Liver (tissue), 9 donors: ENCODE measurements around the gene PSMC6. TPM values are rescaled to one million over a fixed set of nuclear protein-coding genes. Genes with fewer than 3 reads are reported as not detected.

Experiments
- DNase-seq: peaks from one replicate; pipeline ENCODE4 v3.0.0-alpha.2; 2017; ENCODE audit warnings: low spot score
- H3K27ac ChIP-seq, 2 donors: one replicate each; pipeline ENCODE4 v1.7.0; 2013; ENCODE audit warnings: inconsistent platforms in 2 of 2, low read length in 2 of 2, control low read depth in 1 of 2, low read depth in 1 of 2, mild to moderate bottlenecking in 1 of 2
- H3K27me3 ChIP-seq, 4 donors: one replicate each; pipeline versions ENCODE4 v1.6.1 to v1.7.0; 2013; ENCODE audit warnings: low read length in 3 of 4, inconsistent platforms in 1 of 4, mild to moderate bottlenecking in 1 of 4, moderate library complexity in 1 of 4; ENCODE audit not compliant: control insufficient read depth in 4 of 4, insufficient read depth in 4 of 4
- H3K36me3 ChIP-seq, 4 donors: one replicate each; pipeline versions ENCODE4 v1.6.1 to v1.7.0; 2013; ENCODE audit warnings: low read length in 3 of 4, mild to moderate bottlenecking in 3 of 4, low read depth in 1 of 4, moderate library complexity in 1 of 4; ENCODE audit not compliant: control insufficient read depth in 4 of 4, insufficient read depth in 3 of 4
- H3K4me1 ChIP-seq, 4 donors: one replicate each; pipeline versions ENCODE4 v1.6.1 to v1.7.0; 2013; ENCODE audit warnings: low read length in 3 of 4, mild to moderate bottlenecking in 3 of 4, moderate library complexity in 1 of 4; ENCODE audit not compliant: control insufficient read depth in 4 of 4, insufficient read depth in 4 of 4
- H3K4me3 ChIP-seq, 3 donors: one replicate each; pipeline versions ENCODE4 v1.6.1 to v1.7.0; 2013; ENCODE audit warnings: low read length in 3 of 3, control low read depth in 1 of 3, low read depth in 1 of 3, mild to moderate bottlenecking in 1 of 3
- H3K9ac ChIP-seq, 2 donors: one replicate each; pipeline ENCODE4 v1.7.0; 2013; ENCODE audit warnings: low read length in 2 of 2, mild to moderate bottlenecking in 2 of 2, moderate library complexity in 2 of 2, control low read depth in 1 of 2, low read depth in 1 of 2
- H3K9me3 ChIP-seq, 4 donors: one replicate each; pipeline versions ENCODE4 v1.6.1 to v1.7.0; 2013; ENCODE audit warnings: low read length in 3 of 4; ENCODE audit not compliant: control insufficient read depth in 4 of 4
- CTCF ChIP-seq: fragments of 150-350 bp; IDR thresholded peaks from 2 replicates; pipeline ENCODE4 v1.5.1; 2017; ENCODE audit warnings: improper control_type of control experiment, low read depth, low read length; ENCODE audit not compliant: missing input control
- EGR1 ChIP-seq, 2 donors: IDR thresholded peaks; 2 replicates each; pipeline ENCODE4 v1.6.1; 2016 to 2018; ENCODE audit warnings: antibody characterized with exemption in 2 of 2, low read depth in 2 of 2
- FOXA1 ChIP-seq: IDR thresholded peaks from 2 replicates; pipeline ENCODE4 v1.6.1; 2016; ENCODE audit warnings: antibody characterized with exemption
- FOXA2 ChIP-seq: IDR thresholded peaks from 2 replicates; pipeline ENCODE4 v1.6.1; 2016; ENCODE audit warnings: antibody characterized with exemption
- GABPA ChIP-seq, 2 donors: IDR thresholded peaks in 1 of 2; conservative IDR thresholded peaks in 1 of 2; 2 replicates each; pipeline ENCODE4 v1.6.1; 2016; ENCODE audit warnings: antibody characterized with exemption in 2 of 2, mild to moderate bottlenecking in 1 of 2, moderate library complexity in 1 of 2
- HNF4A ChIP-seq, 2 donors: conservative IDR thresholded peaks; 2 replicates each; pipeline ENCODE4 v1.6.1; 2016; ENCODE audit warnings: antibody characterized with exemption in 2 of 2, mild to moderate bottlenecking in 2 of 2
- HNF4G ChIP-seq: IDR thresholded peaks from 2 replicates; pipeline ENCODE4 v1.6.1; 2016; ENCODE audit warnings: antibody characterized with exemption
- JUND ChIP-seq, 2 donors: IDR thresholded peaks; 2 replicates each; pipeline ENCODE4 v1.6.1; 2016; ENCODE audit warnings: antibody characterized with exemption in 2 of 2
- MAX ChIP-seq: IDR thresholded peaks from 2 replicates; pipeline ENCODE4 v1.6.1; 2016; ENCODE audit warnings: antibody characterized with exemption
- NR2F2 ChIP-seq: IDR thresholded peaks from 2 replicates; pipeline ENCODE4 v1.6.1; 2016; ENCODE audit warnings: antibody characterized with exemption
- RAD21 ChIP-seq, 2 donors: IDR thresholded peaks; 2 replicates each; pipeline ENCODE4 v1.6.1; 2016; ENCODE audit warnings: antibody characterized with exemption in 2 of 2, mild to moderate bottlenecking in 2 of 2
- REST ChIP-seq: IDR thresholded peaks from 2 replicates; pipeline ENCODE4 v1.6.1; 2016; ENCODE audit warnings: antibody characterized with exemption, mild to moderate bottlenecking
- RXRA ChIP-seq, 2 donors: IDR thresholded peaks; 2 replicates each; pipeline ENCODE4 v1.6.1; 2017 to 2018; ENCODE audit warnings: antibody characterized with exemption in 2 of 2, mild to moderate bottlenecking in 1 of 2
- SP1 ChIP-seq: IDR thresholded peaks from 2 replicates; pipeline ENCODE4 v1.6.1; 2018; ENCODE audit warnings: antibody characterized with exemption, mild to moderate bottlenecking
- TAF1 ChIP-seq: conservative IDR thresholded peaks from 2 replicates; pipeline ENCODE4 v1.6.1; 2016; ENCODE audit warnings: antibody characterized with exemption, mild to moderate bottlenecking
- YY1 ChIP-seq: IDR thresholded peaks from 2 replicates; pipeline ENCODE4 v1.6.1; 2016; ENCODE audit warnings: antibody characterized with exemption, mild to moderate bottlenecking
- WGBS: extraction: QIAGEN DNeasy Blood & Tissue Kit; methylation state at CpG from one replicate; pipeline ENCODE4 v1.1.7; 2013; 5-methylcytosine and 5-hydroxymethylcytosine counted together
- polyA plus RNA-seq, 2 donors: library from polyadenylated mRNA; stranded (reverse) in 1 of 2; unstranded in 1 of 2; fragments of 200-250 nt in 1 of 2; fragments of >200 nt in 1 of 2; fragmentation: Nextera tagmentation in 1 of 2; extraction: Ambion mirVana in 1 of 2; gene quantifications; one replicate each; pipeline versions ENCODE4 v1.2.1 to v1.2.3, GENCODE V29; 2013 to 2015
- total RNA-seq, 2 donors: library from RNA; depleted of rRNA; stranded (reverse); fragments of >200 nt; gene quantifications; one replicate each; pipeline ENCODE4 v1.2.3, GENCODE V29; 2014
- TF ChIP-seq, protein P1 (sequence below): IDR thresholded peaks from 2 replicates; pipeline ENCODE4 v1.6.1; 2016; ENCODE audit warnings: antibody characterized with exemption
- TF ChIP-seq, protein P2 (sequence below): IDR thresholded peaks from 2 replicates; pipeline ENCODE4 v1.6.1; 2016; ENCODE audit warnings: antibody characterized with exemption
- donor health status: healthy.
- donor health status: healthy.
- donor health status: healthy.
- donor health status: healthy.
- donor health status: healthy.

PSMC6 gene
- total and polyA plus RNA-seq, 4 donors: 43.2 to 98.9 (median 69.3) TPM

- Histone ChIP-seq H3K27me3 (no peaks in the 10 kb centered on the region), H3K4me3 (no peak overlapping the region), H3K36me3 (peaks cover 0 to 2% (median under 1%) of the 10 kb centered on the region in 4 donors), H3K4me1 (peaks cover 7 to 32% (median 10%) of the 10 kb centered on the region in 4 donors), H3K27ac (no peak overlapping the region), H3K9me3 (no peaks in the 10 kb centered on the region), H3K9ac (no peak overlapping the region)
- TF ChIP-seq RAD21 (IDR thresholded peaks at IDR 0.05) (no peak), GABPA (IDR thresholded peaks at IDR 0.05 in 1 of 2, conservative IDR thresholded peaks at IDR 0.05 in 1 of 2) (no peak), FOXA2 (no peak), HNF4A (conservative IDR thresholded peaks at IDR 0.05) (no peak), NR2F2 (no peak), RXRA (IDR thresholded peaks at IDR 0.05) (no peak), MAX (no peak), JUND (IDR thresholded peaks at IDR 0.05) (no peak), SP1 (no peak), EGR1 (IDR thresholded peaks at IDR 0.05; ENCODE audit: low read depth in 2 of 2) (no peak), YY1 (no peak), FOXA1 (no peak), REST (no peak), HNF4G (no peak), CTCF (no peak), TAF1 (no peak)
- TF ChIP-seq, protein P1, sequence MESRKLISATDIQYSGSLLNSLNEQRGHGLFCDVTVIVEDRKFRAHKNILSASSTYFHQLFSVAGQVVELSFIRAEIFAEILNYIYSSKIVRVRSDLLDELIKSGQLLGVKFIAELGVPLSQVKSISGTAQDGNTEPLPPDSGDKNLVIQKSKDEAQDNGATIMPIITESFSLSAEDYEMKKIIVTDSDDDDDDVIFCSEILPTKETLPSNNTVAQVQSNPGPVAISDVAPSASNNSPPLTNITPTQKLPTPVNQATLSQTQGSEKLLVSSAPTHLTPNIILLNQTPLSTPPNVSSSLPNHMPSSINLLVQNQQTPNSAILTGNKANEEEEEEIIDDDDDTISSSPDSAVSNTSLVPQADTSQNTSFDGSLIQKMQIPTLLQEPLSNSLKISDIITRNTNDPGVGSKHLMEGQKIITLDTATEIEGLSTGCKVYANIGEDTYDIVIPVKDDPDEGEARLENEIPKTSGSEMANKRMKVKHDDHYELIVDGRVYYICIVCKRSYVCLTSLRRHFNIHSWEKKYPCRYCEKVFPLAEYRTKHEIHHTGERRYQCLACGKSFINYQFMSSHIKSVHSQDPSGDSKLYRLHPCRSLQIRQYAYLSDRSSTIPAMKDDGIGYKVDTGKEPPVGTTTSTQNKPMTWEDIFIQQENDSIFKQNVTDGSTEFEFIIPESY: no peak
- TF ChIP-seq, protein P2, sequence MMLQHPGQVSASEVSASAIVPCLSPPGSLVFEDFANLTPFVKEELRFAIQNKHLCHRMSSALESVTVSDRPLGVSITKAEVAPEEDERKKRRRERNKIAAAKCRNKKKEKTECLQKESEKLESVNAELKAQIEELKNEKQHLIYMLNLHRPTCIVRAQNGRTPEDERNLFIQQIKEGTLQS: no peak
- 98% methylated on average over 1 of the region's 1 CpG for WGBS
- no peak for DNase-seq
Measured at GRCh38 chr14:52740751-52741150, 33.8 kb downstream of the PSMC6 start.
